Lower leg skin (tissue), 3 donors: ENCODE measurements around the gene TMEM198.

ENCODE experiments used
- POLR2A ChIP-seq, 2 donors: fragments of 450-650 bp; IDR thresholded peaks; one replicate each; pipeline ENCODE4 v1.6.1; 2016 to 2017; ENCODE audit warnings: antibody characterized with exemption in 2 of 2, mild to moderate bottlenecking in 1 of 2, moderate library complexity in 1 of 2
- TF ChIP-seq, protein P1 (sequence below), 3 donors: fragments of 450-650 bp; IDR thresholded peaks; one replicate each; pipeline ENCODE4 v1.5.1; 2016; ENCODE audit warnings: antibody characterized with exemption in 3 of 3, mild to moderate bottlenecking in 3 of 3, moderate library complexity in 2 of 3

DNA sequence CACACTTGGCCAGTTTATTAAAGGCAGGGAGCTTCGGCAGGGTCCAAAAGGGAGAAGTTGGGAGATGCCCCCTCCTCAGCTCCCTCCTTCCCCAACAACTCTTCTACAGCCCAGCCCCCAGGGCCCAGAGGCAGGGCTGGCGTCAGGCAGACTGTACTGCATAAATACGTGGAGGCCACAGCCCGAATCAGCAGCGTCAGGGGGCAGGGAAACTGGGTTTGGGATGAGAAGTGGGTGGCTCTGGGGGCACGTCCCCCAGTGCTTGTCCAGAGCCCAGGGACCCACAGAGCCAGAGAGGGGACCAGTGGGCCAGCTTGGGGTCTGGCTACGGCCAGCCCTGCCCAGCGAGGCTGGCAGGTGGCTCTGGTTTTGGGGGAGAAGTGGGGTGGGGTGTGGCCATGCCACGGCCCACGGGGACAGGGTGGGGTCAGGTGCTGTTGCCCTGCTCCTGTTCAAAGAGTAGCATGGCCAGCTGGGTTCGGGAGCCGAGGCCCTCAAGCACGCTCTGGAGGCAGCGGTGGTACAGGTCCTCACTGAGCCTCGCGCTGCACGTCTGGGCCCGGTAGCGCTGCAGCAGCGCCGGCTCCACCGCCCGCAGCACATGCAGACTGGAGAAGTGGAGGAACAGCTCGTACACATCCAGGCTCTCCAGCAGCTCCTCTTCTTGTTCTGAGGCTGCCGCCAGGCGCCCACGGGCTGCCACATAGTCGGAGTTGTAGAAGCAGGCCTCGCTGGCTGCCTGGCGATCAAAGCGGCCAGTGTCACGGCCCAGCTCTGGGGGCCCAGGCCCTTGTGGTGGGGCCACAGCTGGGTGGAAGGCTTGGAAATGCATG is 4.7 kb upstream of the TMEM198 start:
- TF ChIP-seq, protein P1, sequence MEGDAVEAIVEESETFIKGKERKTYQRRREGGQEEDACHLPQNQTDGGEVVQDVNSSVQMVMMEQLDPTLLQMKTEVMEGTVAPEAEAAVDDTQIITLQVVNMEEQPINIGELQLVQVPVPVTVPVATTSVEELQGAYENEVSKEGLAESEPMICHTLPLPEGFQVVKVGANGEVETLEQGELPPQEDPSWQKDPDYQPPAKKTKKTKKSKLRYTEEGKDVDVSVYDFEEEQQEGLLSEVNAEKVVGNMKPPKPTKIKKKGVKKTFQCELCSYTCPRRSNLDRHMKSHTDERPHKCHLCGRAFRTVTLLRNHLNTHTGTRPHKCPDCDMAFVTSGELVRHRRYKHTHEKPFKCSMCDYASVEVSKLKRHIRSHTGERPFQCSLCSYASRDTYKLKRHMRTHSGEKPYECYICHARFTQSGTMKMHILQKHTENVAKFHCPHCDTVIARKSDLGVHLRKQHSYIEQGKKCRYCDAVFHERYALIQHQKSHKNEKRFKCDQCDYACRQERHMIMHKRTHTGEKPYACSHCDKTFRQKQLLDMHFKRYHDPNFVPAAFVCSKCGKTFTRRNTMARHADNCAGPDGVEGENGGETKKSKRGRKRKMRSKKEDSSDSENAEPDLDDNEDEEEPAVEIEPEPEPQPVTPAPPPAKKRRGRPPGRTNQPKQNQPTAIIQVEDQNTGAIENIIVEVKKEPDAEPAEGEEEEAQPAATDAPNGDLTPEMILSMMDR (IDR thresholded peaks at IDR 0.05) = no peak
- TF ChIP-seq POLR2A (IDR thresholded peaks at IDR 0.05) = no peak
